Measurements from ENCODE around the gene NT5C1B.

DNA sequence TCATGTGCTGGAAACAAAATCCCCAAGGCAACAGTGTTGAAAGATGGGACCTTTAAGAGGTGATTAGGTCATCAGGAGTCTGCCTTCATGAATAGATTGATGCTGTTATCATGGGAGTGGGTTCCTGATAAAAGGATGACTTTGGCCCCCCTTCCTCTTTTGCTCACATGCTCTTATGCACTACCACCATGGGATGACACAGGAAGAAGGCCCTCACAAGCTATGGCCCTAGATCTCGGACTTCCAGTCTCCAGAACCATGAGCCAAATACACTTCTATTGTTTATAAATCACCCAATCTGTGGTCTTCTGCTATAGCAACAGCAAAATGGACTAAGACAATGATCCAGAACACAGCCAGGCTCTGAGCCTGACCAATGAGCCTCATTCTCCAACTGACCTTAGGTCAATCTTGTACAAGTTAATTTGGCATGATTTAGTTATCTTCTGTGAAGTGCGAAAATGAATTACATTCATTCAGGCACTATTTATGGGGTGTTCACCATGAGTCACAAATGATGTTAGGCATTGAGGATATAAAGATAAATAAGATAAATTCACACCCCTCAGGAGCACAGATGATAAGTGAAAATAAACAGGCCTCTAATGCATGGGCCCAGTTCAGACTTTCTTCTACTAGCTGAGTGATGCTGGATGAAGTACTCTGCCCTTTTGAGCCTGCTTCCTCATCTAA lies 37.7 kb upstream of the NT5C1B start:
- no peak for TF ChIP-seq POLR2A (IDR thresholded peaks at IDR 0.05)
- TF ChIP-seq, protein P1, sequence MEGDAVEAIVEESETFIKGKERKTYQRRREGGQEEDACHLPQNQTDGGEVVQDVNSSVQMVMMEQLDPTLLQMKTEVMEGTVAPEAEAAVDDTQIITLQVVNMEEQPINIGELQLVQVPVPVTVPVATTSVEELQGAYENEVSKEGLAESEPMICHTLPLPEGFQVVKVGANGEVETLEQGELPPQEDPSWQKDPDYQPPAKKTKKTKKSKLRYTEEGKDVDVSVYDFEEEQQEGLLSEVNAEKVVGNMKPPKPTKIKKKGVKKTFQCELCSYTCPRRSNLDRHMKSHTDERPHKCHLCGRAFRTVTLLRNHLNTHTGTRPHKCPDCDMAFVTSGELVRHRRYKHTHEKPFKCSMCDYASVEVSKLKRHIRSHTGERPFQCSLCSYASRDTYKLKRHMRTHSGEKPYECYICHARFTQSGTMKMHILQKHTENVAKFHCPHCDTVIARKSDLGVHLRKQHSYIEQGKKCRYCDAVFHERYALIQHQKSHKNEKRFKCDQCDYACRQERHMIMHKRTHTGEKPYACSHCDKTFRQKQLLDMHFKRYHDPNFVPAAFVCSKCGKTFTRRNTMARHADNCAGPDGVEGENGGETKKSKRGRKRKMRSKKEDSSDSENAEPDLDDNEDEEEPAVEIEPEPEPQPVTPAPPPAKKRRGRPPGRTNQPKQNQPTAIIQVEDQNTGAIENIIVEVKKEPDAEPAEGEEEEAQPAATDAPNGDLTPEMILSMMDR (IDR thresholded peaks at IDR 0.05): no peak
